ENCODE measurements around the gene AGAP1.

AGAP1 gene

DNA sequence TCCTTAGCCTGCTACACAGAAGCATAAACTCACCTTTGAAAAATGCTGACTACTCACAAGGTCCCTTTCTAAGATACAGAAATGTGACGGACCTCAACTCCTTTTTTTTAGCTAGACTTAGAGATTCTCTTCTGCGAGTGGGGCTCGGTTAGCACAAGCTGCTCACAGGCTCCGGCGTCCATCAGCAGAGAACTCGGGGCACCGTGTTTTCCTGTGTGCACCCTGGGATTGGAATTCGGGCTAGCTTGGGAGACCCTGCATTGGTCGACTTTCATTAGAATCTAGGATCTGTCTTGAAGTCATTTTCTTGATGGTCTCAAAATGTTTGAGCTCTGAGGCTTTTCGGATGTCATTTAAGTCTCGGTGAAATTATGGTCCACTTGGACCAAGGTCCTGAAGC lies 483.1 kb downstream of the AGAP1 start:
- no peak overlapping the region for H3K4me3 ChIP-seq (ENCODE audit: low read depth, low read length)
- TF ChIP-seq, protein P1, sequence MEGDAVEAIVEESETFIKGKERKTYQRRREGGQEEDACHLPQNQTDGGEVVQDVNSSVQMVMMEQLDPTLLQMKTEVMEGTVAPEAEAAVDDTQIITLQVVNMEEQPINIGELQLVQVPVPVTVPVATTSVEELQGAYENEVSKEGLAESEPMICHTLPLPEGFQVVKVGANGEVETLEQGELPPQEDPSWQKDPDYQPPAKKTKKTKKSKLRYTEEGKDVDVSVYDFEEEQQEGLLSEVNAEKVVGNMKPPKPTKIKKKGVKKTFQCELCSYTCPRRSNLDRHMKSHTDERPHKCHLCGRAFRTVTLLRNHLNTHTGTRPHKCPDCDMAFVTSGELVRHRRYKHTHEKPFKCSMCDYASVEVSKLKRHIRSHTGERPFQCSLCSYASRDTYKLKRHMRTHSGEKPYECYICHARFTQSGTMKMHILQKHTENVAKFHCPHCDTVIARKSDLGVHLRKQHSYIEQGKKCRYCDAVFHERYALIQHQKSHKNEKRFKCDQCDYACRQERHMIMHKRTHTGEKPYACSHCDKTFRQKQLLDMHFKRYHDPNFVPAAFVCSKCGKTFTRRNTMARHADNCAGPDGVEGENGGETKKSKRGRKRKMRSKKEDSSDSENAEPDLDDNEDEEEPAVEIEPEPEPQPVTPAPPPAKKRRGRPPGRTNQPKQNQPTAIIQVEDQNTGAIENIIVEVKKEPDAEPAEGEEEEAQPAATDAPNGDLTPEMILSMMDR (conservative IDR thresholded peaks at IDR 0.05; ENCODE audit: low read depth, low read length), result no peak
- DNase-seq (ENCODE audit: low read depth), result no peak

DNA sequence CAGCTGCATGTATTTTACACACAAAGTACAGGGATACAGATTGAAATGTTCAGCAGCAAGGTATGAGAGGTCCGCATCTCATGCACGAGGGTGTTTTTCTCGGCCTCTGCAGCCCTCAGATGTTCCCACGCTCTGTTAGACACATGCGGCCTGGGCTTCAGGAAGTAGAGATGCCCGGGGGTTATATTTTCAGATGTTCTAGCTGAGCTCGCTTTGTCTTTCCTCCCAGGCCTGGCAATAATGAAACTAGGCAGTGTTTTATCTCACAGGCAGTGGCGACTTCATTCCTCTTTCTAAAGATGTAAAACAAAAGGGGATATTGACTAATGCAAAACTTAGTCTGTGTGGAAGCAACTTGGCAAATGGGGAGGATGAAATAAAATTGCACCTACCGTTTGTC lies 483.6 kb downstream of the AGAP1 start:
- no peak for DNase-seq (ENCODE audit: low read depth)
- H3K4me3 ChIP-seq (ENCODE audit: low read depth, low read length), result no peak overlapping the region
- TF ChIP-seq, protein P1 (conservative IDR thresholded peaks at IDR 0.05; ENCODE audit: low read depth, low read length), result no peak

DNA sequence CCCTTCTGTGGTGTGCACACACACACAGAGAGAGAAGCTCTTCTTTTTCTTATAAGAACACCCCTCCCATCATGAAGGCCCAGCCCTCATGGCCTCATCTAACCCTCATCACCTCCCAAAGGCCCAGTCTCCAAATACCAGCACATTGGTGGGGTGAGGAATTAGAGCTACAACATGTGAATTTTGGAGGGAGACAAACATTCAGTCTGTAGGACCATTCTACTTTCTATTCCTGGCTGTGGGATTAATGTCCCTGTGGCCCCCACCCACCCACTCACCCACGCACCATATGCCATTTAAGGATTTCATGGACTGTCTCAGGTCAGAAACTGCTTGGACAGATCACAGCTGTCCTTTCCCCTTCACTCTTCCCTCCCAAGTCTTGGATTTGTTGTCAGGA lies 484.2 kb downstream of the AGAP1 start:
- TF ChIP-seq, protein P1 (conservative IDR thresholded peaks at IDR 0.05; ENCODE audit: low read depth, low read length), result no peak
- H3K4me3 ChIP-seq (ENCODE audit: low read depth, low read length), result no peak overlapping the region
- DNase-seq (ENCODE audit: low read depth), result no peak

DNA sequence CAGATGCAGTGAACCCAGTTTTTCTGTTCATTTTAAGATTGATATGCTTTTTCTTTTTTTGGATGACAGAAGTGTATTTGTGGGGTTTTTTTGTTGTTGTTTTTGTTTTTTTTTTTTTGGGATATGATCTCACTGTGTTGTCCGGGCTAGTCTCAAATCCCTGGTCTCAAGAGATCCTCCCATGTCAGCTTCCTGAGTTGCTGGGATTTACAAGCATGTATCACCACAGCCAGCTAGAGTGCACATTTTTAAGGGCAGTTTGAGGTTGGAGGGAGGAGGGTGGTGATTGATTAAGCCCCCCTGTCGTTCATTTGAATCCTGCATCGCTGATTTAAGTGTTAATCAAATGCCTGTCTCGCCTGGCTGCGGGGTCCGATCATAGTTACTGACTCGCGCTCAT lies 485.2 kb downstream of the AGAP1 start:
- no peak overlapping the region for H3K4me3 ChIP-seq (ENCODE audit: low read depth, low read length)
- TF ChIP-seq, protein P1 (conservative IDR thresholded peaks at IDR 0.05; ENCODE audit: low read depth, low read length), result no peak
- no peak for DNase-seq (ENCODE audit: low read depth)

DNA sequence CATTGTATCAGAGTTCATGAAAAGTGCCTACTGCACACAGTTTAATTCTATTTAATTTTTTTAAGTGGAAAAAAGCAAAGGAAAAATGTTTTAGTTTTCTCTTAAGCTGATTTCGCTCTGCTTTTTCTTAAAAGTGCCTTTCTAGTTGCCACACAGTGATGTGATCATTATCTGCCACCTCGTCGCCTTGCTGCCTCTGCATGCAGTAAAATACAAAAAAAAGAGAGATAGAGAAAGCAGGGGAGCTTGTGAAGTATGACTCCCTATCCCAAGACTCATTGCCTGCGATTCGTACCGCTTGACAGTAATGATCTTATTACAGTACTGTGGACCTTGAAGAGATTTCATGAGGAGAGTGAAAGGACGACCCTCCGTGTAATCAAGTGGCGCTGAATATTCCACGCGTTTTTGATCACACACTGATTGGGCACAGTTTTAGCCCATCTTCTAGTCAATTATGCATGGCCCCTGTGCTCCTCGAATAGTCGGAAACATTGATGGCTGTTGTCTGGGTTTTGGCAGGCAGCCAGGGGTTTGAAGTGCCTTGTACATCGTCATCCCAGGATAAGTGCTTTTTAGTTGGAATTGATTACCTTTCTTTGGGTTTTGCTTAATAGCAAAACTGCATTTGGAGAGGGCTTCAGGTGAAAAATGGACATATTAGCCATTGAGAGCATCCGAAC lies 486.1 kb downstream of the AGAP1 start:
- no peak for DNase-seq (ENCODE audit: low read depth)
- TF ChIP-seq, protein P1 (conservative IDR thresholded peaks at IDR 0.05; ENCODE audit: low read depth, low read length), result no peak
- no peak overlapping the region for H3K4me3 ChIP-seq (ENCODE audit: low read depth, low read length)

DNA sequence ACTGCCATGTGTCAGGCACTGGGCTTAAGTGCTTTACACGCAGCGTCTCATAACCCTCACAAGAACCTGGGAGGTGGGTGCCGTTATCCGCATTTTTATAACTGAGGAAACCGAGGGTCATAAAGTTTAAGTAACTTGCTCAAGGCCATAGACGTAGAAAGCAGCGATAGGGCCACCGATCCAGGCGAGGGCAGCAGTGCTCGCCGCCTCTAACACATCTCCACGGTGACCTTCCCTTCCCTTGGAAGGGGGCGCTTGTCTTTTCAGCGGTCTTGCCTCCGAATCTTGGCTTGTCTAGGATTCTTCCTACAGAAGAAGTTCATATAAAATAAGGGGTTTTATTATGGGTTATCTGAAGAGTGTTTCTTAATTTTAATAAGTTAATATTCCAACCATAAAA lies 487.8 kb downstream of the AGAP1 start:
- TF ChIP-seq, protein P1 (conservative IDR thresholded peaks at IDR 0.05; ENCODE audit: low read depth, low read length), result no peak
- H3K4me3 ChIP-seq (ENCODE audit: low read depth, low read length), result no peak overlapping the region
- no peak for DNase-seq (ENCODE audit: low read depth)

DNA sequence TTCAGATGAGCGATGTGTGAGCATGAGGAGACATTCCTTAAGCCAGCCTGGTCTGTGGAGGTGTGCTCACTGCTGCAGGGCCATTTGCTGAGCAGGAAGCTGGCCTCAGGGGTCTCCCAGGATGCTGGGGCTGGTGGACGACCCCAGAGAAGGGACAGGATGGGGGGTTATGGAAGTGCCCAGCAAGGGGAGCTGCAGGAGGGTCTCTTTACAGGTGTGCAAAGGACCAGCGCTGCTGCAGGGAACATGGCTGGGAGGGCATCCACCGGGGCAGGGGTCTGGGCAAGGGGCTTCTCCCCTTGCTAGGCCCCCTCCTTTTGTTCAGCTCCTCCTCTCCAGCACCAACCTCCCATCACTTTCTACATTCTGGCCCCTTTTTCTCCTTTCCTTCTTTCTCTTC lies 489.2 kb downstream of the AGAP1 start:
- H3K4me3 ChIP-seq (ENCODE audit: low read depth, low read length), result no peak overlapping the region
- DNase-seq (ENCODE audit: low read depth), result no peak
- TF ChIP-seq, protein P1 (conservative IDR thresholded peaks at IDR 0.05; ENCODE audit: low read depth, low read length), result no peak
